SH-SY5Y (cell line): ENCODE results near the gene CD80.

ENCODE experiments used
- GATA2 ChIP-seq: IDR thresholded peaks from 2 replicates; pipeline ENCODE4 v1.6.1; 2011; ENCODE audit warnings: mild to moderate bottlenecking, low read depth, low read length
- GATA3 ChIP-seq: IDR thresholded peaks from 2 replicates; pipeline ENCODE4 v1.6.1; 2011; ENCODE audit warnings: low read depth, mild to moderate bottlenecking, low read length, moderate library complexity

Gene CD80

GRCh38 chr3:119590706-119591105, 31.3 kb upstream of the CD80 start:
- TF ChIP-seq GATA2 (no peak), GATA3 (no peak)

GRCh38 chr3:119589102-119589773, 29.8 kb upstream of the CD80 start:
- TF ChIP-seq GATA3: no peak
- no peak for TF ChIP-seq GATA2

- TF ChIP-seq GATA2: no peak
- TF ChIP-seq GATA3: no peak
Observed at GRCh38 chr3:119588112-119588511, 28.7 kb upstream of the CD80 start.

- TF ChIP-seq GATA3 (no peak), GATA2 (no peak)
Observed at GRCh38 chr3:119586733-119587172, 27.3 kb upstream of the CD80 start.

GRCh38 chr3:119585856-119586570, 26.6 kb upstream of the CD80 start:
- TF ChIP-seq GATA2: no peak
- no peak for TF ChIP-seq GATA3

- no peak for TF ChIP-seq GATA3
- no peak for TF ChIP-seq GATA2
Observed at GRCh38 chr3:119585208-119585607, 25.8 kb upstream of the CD80 start.

- no peak for TF ChIP-seq GATA3
- no peak for TF ChIP-seq GATA2
Observed at GRCh38 chr3:119582178-119582577, 22.8 kb upstream of the CD80 start.

GRCh38 chr3:119580067-119580760, 20.8 kb upstream of the CD80 start:
- TF ChIP-seq GATA3: no peak
- TF ChIP-seq GATA2: no peak

- no peak for TF ChIP-seq GATA2
- TF ChIP-seq GATA3: no peak
Observed at GRCh38 chr3:119579366-119580066, 20.1 kb upstream of the CD80 start, which contains the start of gene ADPRH. Gene ADPRH (plus strand): TSS chr3:119579492. CDS start chr3:119582170, 2,678 bp downstream.

- TF ChIP-seq GATA3 (no peak), GATA2 (no peak)
Observed at GRCh38 chr3:119575507-119575906, 16.1 kb upstream of the CD80 start.

GRCh38 chr3:119571688-119572087, 12.3 kb upstream of the CD80 start:
- no peak for TF ChIP-seq GATA3
- no peak for TF ChIP-seq GATA2

- no peak for TF ChIP-seq GATA2
- TF ChIP-seq GATA3: no peak
Observed at GRCh38 chr3:119571230-119571629, 11.8 kb upstream of the CD80 start.

GRCh38 chr3:119570229-119570628, 10.8 kb upstream of the CD80 start:
- TF ChIP-seq GATA3 (no peak), GATA2 (no peak)

- no peak for TF ChIP-seq GATA2
- no peak for TF ChIP-seq GATA3
Observed at GRCh38 chr3:119569156-119569555, 9.7 kb upstream of the CD80 start.
